GM04503 (cell line): Measurements from ENCODE around the gene HSPB8.

Experiments
- DNase-seq: peaks from one replicate; pipeline ENCODE4 v3.0.0-alpha.2; 2012; ENCODE audit warnings: low read depth

Gene HSPB8

GRCh38 chr12:119178544-119179334 lies at the start of gene HSPB8:
Gene HSPB8, plus strand, starts transcription at chr12:119178931. Its CDS starts 382 bp downstream, at chr12:119179313.
- DNase-seq: peak; percentile 90

DNA sequence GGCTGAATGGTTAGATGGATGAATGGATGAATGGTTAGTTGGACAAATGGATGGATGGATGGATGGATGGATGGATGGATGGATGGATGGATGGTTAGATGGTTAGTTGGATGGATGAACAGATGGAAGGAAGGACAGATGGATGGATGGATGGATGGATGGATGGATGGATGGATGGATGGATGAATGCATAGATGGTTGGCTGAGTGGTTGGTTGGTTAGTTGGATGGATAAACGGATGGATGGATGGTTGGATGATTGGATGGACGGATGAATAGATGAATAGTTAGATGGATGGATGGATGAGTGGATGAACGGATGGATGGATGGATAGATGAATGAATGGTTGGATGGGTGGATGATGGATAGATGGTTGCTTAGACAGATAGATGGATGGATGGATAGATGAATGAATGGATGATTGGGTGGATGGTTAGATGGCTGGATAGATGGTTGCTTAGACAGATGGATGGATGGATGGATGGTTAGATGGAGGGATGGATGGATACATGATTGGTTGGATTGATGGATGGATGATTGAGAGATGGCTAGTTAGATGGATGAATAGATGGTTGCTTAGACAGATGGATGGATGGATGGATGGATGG lies 48.8 kb upstream of the HSPB8 start:
- DNase-seq: no peak

- no peak for DNase-seq
Observed at GRCh38 chr12:119130523-119130922, 48.2 kb upstream of the HSPB8 start.

GRCh38 chr12:119134284-119135072 lies 44.3 kb upstream of the HSPB8 start:
- no peak for DNase-seq

DNA sequence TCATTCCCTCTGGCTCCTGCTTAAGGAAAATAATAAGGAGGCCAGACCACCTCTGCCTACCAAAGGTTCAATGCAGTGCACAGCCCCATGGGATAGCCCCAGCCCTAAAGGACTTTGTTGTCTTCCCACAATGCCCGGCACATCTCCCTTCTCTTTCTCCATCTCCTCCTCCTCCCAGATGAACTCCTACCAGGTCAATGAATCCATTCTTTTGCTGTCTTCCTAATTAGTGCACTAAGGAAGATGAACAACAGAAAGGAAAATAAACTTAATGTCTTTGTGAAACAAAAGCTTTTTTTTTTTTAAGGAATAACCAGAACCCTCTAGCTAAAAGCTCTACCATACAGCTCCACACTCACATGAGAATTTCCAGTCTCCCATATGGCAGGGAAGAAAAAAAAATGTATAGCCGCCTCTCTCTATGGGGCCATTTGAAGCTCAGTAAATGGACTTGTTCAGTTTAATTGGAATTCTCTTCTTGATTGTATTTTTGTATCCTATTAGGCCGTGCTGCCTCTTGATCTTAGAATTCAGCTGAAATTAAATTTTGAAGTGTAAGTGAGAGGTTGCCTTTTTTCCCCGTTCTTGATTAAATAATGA lies 41.8 kb upstream of the HSPB8 start:
- DNase-seq: no peak

- no peak for DNase-seq
Observed at GRCh38 chr12:119139448-119139847, 39.3 kb upstream of the HSPB8 start.

- no peak for DNase-seq
Observed at GRCh38 chr12:119145367-119145766, 33.4 kb upstream of the HSPB8 start.

- DNase-seq: no peak
Observed at GRCh38 chr12:119147847-119148448, 30.8 kb upstream of the HSPB8 start.

- no peak for DNase-seq
Observed at GRCh38 chr12:119149270-119149669, 29.5 kb upstream of the HSPB8 start.

DNA sequence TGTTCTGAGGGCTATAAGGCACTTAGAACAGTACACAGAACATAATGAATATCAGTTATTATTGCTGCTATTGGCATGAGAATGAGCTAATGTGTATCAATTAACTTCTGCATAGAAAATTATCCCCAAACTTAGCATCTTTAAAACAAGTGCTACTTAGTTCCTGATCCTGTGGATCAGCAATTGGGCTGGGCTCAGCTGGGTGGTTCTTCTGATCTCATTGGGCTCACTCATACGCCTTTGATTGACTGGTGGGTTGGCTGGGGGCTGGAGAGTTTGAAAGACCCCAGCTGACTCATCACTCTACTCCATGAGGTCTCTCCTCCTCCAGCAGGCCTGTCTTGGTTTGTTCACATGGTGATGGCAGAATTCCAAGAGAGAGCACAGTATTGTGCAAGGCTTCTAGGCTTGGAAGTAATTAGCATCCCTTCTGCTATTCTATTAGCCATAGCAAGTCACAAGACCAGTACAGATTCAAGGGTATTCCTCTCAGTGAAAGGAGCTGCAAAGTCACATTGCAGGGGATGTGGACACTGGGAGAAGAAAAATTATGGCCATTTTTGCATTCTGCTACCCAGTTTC lies 27.2 kb upstream of the HSPB8 start:
- no peak for DNase-seq

GRCh38 chr12:119153477-119154434 lies 25.0 kb upstream of the HSPB8 start:
- DNase-seq: no peak

DNA sequence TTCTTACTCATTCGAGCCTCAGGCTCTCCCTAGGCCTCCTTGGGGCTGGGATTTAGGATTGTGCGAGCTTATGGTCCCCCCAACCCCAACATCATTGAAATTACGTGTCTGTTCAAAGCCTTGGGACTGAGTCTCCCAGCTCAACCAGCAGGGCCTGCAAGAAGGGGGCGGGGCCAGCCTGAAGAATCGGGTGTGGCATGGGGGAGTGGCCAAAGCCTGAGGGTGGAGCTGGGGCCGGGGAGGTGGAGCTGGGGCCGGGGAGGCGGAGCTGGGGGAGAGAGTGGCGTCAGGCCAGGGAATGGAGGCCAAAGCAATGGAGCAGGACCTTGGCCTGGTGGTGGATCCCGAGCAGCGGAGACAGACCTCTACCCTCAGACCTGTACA lies 24.3 kb upstream of the HSPB8 start:
- no peak for DNase-seq

GRCh38 chr12:119156401-119157044 lies 22.2 kb upstream of the HSPB8 start:
- no peak for DNase-seq

- DNase-seq: no peak
Observed at GRCh38 chr12:119157528-119157927, 21.2 kb upstream of the HSPB8 start.

- no peak for DNase-seq
Observed at GRCh38 chr12:119157978-119158377, 20.8 kb upstream of the HSPB8 start.

GRCh38 chr12:119158402-119158801 lies 20.3 kb upstream of the HSPB8 start:
- DNase-seq: no peak

- no peak for DNase-seq
Observed at GRCh38 chr12:119159844-119160243, 18.9 kb upstream of the HSPB8 start.

DNA sequence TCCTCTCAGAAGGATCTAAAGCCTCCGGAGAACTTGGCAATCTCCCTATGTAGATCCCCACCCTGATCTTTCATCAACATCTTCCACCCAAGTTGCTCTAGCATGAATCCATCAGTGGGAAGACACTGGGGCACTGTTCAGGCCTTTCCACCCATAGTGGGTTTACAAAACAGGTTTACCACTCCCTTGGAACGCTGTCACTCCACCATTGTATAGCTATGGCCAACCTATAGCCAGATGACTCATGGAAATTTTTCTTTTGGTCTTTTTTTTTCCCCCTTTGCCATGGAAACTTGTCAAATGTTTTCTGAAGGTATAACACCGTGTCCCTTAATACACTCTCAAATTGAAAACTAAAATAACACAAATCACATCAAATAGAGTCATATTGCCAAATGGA lies 10.8 kb upstream of the HSPB8 start:
- no peak for DNase-seq

DNA sequence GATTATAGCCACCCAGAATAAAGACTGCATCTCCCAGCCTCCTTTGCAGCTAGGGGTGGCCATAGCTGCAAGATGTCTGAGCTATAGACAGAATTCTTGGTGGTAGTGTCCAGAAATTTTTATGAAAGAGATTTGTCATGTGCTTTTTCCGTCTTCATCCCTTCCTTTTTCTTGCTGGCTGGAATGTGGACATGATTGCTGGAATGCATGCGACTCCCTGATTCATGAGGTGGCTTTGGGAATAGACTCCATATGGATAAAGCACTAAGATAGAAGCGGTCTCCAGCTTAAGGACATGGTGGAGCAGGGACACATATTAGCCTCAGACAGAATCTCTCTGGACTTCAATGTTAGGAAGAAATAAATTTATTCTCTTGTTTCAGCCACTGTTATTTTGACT lies 10.0 kb upstream of the HSPB8 start:
- DNase-seq: no peak

DNA sequence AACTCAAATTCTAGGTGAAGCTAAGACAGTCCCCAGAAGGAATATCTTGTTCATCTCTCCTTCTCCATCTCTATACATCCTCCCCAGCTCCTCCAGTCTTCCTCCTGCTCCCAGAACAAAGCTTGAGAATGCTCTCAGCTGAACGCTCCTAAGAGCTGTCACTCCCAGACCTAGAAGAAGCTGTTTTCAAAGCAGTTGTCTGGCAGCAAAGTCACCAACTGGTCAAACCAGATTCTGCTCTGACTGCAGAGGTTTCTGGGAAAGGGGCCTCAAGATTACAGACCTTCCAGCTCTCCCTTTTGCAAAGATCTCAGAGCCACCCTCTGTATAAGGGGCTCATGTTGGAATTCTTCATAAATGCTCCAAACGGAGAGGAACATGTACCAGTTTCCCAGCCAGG lies 9.6 kb upstream of the HSPB8 start:
- DNase-seq: no peak
